CD4-positive, alpha-beta T cell treated with Interferon gamma for 1 hour (primary cell): ENCODE measurements around the gene GLOD5.
"Not testable (repeated sequence)": the region's sequence is repeated elsewhere in the genome, so short reads cannot be mapped to it uniquely, and the experiment has no call there.

Experiments
- DNase-seq: peaks from one replicate; pipeline ENCODE4 v3.0.0-alpha.2; 2020

GLOD5 gene

DNA sequence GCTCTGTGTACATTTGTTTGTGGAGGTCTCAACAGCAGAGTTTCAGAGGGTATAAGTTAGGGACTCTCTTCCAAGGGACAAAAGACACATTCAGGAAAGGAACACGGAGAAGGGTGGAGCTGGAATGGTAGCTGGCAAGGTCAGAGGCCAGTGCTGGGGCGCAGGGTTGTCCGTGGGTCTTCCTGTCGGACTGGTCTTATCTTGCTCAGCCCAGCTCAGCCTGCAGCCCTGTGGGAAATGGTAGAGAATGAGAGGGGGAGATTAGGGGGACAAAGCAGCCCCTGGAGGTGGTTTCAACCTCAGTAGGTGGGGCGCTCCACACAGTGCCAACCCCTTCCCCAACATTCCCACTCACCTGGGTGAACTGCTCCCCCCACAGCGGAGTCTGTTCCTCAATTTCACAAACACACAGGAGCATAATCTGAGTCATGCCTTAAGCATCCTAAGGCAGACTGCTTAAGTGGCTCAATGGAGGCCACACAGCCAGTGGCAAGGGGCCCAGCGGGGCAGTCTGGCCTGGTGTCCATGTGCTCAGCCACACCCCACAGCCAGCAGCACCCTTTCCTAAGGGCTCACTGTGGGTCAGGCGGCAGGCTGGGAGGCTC is 33.5 kb downstream of the GLOD5 start:
- DNase-seq = no peak

DNA sequence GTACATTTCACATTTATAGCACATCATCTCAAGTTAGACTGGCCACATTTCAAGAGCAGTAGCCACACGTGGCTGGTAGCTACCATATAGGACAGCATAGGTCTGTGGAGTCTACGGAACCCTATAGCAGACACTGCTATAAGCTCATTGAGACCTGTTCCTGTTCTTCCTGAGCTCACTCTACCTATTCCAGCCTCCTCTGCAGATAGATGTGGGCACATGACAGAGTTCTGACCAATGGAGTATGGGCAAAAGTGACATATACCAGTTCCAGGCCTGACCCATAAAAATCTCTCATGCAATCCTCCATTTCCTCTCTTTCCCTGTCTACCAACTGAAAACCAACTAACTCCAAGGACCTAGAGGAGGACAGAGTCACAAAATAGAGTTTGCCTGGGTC is 36.8 kb downstream of the GLOD5 start:
- DNase-seq = no peak

DNA sequence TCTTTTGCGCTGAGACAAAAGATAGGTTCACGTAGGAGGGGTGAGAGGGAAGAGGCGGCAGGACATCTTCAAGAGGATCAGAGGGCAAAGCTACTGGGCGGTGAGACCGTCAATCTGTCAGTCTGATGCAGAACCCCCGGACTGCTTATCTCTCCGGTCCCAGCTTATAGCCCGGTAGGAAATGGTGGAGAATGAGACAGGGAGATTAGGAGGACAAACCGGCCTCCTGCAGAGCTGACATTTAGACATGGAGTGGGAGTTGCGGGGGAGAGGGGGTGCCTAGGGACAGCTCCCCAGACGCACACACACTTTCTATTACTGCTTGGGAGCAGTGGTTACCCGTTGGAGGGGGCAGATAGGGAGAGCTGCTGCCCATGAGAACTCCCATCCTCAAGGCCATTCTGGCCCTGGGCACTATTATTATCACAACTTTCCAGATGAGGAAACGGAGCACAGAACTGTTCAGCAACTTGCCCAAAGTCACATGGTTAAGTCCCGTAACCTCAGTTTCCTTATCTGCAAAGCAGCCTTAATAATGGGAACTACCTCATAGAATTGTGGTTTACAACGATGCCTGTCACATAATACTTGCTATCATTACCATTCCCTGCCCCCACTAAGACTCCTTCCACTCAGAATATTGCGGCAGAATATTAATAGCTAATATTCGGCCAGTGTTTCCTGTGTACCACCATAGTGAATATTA is 39.2 kb downstream of the GLOD5 start:
- DNase-seq = no peak

DNA sequence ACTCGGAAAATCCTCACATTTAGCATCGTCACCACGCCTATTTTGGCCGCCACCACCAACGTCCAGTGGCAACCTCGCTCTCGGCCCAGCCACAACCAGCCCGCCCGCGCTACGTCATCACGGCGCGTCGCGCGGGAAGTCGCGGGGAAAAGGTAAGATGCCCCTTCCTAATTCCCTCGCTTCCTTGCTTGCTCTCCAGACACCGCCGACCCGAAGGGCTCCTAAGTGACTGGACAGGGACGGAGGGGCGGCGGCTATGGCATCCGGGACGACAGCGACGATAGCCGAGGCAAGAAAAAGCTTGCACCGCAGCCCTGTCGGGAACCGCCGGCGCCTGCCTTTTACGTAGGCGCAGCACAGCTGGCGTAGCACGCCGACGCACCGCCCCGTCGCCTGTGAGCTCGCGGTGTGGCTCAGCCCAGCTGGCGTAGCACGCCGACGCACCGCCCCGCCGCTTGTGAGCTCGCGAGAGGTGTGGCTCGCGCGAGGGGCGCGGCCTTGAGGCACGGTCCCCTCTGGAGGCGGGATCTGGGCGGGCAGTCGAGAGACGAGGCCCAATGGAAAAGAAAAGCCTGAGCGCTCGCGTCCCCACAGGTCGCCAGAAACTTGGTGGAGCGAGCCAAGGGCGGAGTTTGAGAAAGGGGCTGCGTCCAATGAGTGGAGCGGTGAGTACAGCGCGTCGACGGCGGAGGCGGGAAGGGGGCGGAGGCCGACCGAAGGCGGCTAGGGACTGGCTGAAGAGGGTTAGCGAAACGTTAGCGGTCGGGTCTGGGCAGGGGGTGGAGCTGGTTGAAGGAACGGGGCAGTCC is 39.9 kb downstream of the GLOD5 start, which contains the start of gene HDAC6:
Gene HDAC6 (plus strand): TSS at position 788 of the 809 bp plus-strand sequence. CDS start 626 bp downstream, outside the sequence.
- peak; percentile 99 for DNase-seq

DNA sequence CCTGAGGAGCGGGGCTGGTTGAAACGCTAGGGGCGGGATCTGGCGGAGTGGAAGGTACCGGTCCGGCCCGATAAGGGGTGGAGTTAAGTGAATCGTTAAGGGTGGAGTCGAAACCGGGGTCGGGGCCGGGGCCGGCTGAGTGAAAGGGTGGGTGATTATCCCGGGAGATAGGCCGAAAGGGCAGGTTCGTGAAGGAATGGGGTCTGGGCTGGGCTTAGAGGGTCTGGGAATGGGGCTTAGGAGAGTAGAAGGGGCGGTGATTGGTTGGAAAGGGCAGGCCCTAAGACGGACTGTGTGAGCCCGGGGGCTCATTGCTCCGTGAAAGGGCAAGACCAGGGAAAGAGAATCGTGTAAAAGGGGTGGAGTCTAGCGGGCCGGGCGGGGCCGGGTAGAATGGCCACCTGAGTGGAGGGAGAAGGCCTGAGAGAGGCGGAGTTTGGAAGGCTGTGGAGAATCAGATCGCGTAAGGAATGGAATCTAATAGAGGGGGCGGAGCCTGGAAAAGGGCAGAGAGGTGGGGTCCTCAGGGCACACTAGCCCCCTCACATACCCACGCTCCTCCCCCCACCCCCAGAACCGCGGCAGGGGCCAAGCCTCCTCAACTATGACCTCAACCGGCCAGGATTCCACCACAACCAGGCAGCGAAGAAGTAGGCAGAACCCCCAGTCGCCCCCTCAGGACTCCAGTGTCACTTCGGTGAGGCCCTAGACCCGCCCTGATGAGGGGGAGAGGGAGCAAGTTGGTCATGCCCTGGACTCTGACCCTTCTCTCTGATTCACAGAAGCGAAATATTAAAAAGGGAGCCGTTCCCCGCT is 40.8 kb downstream of the GLOD5 start:
- peak; percentile 76 for DNase-seq

DNA sequence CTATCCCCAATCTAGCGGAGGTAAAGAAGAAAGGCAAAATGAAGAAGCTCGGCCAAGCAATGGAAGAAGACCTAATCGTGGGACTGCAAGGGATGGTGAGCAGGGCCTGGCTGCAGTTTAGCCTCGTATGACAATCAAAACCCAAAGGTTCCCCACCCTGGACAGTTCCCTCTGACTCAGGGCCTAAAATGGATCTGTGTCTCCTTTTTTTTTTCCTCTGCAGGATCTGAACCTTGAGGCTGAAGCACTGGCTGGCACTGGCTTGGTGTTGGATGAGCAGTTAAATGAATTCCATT is 41.3 kb downstream of the GLOD5 start:
- no peak for DNase-seq

DNA sequence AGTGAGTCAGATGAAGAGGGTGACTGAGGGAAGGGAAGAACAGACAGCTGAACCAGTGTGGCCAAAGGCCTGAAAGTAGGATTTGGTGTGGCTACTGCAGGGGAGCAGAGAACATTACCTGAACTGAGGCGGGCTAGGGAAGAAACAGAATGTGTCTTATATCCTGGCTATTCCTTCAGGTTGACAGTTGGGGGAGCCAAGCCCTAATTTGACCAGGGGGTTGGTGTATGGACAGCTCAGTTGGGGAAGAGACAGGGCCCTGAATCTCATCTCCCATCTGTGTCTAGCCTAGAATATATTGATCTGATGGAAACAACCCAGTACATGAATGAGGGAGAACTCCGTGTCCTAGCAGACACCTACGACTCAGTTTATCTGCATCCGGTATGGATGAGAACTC is 44.5 kb downstream of the GLOD5 start:
- DNase-seq = no peak

DNA sequence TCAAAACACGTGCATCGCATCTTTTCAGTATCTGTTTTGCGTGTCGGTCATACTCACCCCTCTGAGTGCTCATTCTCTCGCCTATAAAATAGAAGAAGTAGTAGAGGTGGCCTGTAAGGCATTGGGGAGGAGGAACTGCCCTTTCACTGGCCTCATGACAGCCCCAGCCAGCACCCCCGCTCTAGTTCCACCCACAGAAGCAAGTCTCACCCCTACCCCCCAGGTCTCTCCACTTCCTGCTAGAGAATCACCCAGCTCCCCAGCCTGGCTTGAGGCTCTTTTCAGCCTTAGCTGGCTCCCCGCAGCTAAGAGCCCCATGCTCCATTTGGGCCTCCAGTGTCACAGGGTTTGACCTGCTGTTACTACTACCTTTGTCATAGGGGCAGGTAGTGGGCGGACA is 52.1 kb downstream of the GLOD5 start:
- no peak for DNase-seq

DNA sequence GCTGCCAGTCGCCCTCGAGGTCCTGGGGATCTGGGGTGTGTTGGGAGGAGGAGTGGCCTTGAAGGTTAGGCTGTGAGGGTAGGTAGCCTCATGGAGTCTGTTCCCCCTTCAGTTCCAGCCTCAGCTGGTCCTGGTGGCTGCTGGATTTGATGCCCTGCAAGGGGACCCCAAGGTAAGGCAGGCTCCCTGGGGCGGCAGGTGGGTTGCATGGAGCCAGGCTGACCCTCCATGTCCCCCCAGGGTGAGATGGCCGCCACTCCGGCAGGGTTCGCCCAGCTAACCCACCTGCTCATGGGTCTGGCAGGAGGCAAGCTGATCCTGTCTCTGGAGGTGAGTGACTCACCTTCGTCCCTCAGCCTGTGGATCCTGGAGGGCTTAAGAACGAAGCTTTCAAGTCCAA is 53.2 kb downstream of the GLOD5 start:
- DNase-seq = no peak

DNA sequence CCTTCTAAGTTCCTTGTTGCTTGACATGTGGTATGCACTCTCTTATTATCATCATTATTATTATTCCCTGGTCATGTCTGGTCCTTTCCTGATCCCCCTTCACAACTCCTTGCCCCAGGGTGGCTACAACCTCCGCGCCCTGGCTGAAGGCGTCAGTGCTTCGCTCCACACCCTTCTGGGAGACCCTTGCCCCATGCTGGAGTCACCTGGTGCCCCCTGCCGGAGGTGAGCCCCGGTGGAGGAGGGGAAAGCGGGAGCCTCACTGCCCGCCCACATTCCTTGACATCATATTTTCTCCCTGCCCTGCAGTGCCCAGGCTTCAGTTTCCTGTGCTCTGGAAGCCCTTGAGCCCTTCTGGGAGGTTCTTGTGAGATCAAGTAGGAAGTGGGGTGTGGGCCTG is 53.7 kb downstream of the GLOD5 start:
- DNase-seq = no peak

DNA sequence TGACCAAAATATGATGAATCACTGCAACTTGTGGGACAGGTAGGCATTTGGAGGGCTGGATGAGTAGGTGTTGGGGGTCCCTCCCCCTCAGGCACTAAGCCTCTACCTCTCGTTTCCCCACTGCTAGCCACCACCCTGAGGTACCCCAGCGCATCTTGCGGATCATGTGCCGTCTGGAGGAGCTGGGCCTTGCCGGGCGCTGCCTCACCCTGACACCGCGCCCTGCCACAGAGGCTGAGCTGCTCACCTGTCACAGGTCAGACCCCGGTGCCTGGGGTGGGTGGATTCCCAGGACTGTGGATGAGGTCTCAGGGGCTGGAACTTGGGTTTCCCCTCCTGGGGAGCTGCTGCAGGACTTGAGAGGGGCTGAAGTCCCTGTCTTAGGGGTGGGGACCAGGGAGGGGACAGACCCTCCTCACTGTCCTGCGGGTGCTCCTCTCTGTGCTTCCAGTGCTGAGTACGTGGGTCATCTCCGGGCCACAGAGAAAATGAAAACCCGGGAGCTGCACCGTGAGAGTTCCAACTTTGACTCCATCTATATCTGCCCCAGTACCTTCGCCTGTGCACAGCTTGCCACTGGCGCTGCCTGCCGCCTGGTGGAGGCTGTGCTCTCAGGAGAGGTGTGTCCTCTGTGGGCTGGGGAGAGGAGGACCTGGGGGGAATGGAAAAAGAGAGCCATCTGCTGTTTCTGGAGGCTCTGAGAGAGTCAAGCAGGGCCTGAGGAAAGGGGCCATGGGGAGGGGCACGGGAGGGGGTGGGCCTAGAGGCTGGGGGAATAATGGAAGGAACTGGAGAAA is 54.7 kb downstream of the GLOD5 start:
- DNase-seq = no peak

DNA sequence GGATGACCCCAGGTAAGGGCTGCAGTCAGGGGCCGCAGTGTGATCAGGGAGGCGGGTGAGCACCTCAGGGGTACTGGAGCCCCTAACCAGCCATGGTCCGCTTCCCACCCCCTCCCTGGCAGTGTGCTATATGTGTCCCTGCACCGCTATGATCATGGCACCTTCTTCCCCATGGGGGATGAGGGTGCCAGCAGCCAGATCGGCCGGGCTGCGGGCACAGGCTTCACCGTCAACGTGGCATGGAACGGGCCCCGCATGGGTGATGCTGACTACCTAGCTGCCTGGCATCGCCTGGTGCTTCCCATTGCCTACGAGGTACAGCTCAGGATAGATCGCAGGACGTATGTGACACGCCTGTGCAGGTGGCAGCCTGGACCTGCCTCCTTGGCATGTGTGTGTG is 56.6 kb downstream of the GLOD5 start:
- no peak for DNase-seq

DNA sequence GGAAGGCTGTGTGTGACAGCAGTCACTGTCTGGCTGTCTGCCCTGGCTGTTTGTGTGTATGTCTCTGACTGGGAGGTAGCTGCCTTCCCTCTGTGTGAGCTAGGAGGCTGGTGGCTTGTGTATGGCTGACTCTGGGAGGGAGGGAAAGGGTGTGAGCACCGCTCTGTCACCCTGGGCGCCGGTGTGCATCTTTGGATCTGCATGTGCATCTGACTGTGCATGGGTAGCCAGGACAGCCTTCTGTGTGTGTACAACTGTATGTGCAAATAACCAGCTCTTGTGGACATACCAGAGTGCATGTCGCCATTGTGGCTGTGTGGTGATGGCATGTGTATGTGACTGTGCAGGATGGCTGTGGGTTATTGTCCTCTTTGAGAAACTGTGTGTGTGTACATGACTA is 57.3 kb downstream of the GLOD5 start:
- DNase-seq = no peak

DNA sequence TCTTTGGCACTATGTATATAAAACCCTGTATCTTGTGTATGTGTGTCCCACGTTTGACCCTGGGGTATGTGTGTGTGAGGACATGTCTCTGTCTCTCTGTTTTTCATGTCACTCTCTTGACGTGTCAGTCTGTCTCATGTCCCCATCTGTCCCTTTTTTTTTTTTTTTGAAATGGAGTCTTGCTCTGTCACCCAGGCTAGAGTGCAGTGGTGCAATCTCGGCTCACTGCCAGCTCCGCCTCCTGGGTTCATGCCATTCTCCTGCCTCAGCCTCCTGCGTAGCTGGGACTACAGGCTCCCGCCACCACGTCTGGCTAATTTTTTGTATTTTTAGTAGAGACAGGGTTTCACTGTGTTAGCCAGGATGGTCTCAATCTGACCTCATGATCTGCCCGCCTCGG is 57.8 kb downstream of the GLOD5 start:
- not testable (repeated sequence) for DNase-seq

DNA sequence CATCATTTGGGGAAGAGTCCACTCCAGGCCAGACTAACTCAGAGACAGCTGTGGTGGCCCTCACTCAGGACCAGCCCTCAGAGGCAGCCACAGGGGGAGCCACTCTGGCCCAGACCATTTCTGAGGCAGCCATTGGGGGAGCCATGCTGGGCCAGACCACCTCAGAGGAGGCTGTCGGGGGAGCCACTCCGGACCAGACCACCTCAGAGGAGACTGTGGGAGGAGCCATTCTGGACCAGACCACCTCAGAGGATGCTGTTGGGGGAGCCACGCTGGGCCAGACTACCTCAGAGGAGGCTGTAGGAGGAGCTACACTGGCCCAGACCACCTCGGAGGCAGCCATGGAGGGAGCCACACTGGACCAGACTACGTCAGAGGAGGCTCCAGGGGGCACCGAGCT is 61.5 kb downstream of the GLOD5 start:
- no peak for DNase-seq
